ENCODE data around the gene BAG2. TPM values are rescaled to one million over a fixed set of nuclear protein-coding genes. Genes with fewer than 3 reads are reported as not detected.

BAG2 gene
- total and polyA plus RNA-seq, 2 of the 13 experiments (the other 11 are each of a cell fraction or from before 2014, with no cell fraction given) = 5.7 to 15.1 TPM

DNA sequence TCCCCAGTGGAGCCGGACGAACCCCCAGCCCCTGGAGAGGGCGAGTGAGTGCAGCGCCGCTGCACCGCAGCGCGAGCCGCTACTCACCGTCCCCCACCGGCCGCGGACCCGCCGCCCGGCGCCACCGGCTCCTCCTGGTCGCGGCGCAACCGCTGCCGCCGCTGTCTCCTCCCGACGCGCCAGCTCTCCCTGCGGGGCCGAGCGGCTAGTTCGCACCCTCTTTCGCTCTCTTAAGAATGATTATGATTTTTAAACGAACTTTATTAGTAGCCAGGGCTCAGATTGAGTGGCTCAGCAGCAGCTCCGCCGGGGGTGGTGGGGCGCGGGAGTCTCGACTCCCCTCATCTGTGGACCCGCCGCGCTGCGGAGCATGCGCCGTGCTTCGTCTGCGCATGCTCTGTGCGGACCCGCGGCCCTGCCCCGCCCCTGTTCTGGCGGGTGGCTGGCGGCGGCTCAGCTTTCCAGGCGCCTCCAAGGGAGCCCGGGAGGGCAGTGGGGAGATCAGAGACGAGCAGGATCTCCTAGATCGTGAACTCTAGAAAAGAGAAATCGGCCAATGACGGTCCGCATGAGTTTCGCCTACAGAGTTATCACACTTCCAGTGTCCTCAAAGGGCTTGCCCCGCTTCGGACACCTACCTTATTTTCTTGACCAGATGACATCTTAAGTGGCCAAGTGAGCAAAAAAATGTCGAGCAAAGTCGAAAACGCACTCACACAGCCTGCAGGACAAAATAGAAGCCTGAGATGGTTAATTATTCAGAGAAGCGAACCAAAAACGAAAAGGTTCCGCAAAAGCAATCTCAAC lies 50.0 kb downstream of the BAG2 start, which contains the start of gene RAB23 (continued):
- TF ChIP-seq, protein P1, sequence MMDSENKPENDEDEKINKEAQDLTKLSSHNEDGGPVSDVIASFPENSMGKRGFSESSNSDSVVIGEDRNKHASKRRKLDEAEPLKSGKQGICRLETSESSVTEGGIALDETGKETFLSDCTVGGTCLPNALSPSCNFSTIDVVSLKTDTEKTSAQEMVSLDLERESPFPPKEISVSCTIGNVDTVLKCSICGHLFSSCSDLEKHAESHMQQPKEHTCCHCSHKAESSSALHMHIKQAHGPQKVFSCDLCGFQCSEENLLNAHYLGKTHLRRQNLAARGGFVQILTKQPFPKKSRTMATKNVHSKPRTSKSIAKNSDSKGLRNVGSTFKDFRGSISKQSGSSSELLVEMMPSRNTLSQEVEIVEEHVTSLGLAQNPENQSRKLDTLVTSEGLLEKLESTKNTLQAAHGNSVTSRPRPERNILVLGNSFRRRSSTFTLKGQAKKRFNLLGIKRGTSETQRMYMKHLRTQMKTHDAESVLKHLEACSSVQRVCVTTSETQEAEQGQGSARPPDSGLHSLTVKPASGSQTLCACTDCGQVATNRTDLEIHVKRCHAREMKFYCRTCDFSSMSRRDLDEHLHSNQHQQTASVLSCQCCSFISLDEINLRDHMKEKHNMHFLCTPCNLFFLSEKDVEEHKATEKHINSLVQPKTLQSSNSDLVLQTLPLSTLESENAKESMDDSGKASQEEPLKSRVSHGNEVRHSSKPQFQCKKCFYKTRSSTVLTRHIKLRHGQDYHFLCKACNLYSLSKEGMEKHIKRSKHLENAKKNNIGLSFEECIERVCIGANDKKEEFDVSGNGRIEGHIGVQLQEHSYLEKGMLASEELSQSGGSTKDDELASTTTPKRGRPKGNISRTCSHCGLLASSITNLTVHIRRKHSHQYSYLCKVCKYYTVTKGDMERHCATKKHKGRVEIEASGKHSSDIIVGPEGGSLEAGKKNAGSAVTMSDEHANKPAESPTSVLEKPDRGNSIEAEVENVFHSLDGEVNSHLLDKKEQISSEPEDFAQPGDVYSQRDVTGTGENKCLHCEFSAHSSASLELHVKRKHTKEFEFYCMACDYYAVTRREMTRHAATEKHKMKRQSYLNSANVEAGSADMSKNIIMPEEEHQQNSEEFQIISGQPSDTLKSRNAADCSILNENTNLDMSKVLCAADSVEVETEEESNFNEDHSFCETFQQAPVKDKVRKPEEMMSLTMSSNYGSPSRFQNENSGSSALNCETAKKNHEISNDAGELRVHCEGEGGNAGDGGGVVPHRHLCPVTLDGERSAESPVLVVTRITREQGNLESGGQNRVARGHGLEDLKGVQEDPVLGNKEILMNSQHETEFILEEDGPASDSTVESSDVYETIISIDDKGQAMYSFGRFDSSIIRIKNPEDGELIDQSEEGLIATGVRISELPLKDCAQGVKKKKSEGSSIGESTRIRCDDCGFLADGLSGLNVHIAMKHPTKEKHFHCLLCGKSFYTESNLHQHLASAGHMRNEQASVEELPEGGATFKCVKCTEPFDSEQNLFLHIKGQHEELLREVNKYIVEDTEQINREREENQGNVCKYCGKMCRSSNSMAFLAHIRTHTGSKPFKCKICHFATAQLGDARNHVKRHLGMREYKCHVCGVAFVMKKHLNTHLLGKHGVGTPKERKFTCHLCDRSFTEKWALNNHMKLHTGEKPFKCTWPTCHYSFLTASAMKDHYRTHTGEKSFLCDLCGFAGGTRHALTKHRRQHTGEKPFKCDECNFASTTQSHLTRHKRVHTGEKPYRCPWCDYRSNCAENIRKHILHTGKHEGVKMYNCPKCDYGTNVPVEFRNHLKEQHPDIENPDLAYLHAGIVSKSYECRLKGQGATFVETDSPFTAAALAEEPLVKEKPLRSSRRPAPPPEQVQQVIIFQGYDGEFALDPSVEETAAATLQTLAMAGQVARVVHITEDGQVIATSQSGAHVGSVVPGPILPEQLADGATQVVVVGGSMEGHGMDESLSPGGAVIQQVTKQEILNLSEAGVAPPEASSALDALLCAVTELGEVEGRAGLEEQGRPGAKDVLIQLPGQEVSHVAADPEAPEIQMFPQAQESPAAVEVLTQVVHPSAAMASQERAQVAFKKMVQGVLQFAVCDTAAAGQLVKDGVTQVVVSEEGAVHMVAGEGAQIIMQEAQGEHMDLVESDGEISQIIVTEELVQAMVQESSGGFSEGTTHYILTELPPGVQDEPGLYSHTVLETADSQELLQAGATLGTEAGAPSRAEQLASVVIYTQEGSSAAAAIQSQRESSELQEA (CRISPR knock-in tag; IDR thresholded peaks at IDR 0.05; ENCODE audit: not compliant biosample characterization) = peak; percentile 45
- TF ChIP-seq SPEN (CRISPR knock-in tag; IDR thresholded peaks at IDR 0.05; ENCODE audit: low read depth) = peak; percentile 57; the same call in 1 of the 2 replicates
- no peak for TF ChIP-seq ZNF484 (CRISPR knock-in tag; IDR thresholded peaks at IDR 0.05; ENCODE audit: borderline replicate concordance, low read depth)
- peak; percentile 80; the same call in 1 of the 2 replicates for TF ChIP-seq CCDC6 (CRISPR knock-in tag; IDR thresholded peaks at IDR 0.05)
- TF ChIP-seq, protein P2, sequence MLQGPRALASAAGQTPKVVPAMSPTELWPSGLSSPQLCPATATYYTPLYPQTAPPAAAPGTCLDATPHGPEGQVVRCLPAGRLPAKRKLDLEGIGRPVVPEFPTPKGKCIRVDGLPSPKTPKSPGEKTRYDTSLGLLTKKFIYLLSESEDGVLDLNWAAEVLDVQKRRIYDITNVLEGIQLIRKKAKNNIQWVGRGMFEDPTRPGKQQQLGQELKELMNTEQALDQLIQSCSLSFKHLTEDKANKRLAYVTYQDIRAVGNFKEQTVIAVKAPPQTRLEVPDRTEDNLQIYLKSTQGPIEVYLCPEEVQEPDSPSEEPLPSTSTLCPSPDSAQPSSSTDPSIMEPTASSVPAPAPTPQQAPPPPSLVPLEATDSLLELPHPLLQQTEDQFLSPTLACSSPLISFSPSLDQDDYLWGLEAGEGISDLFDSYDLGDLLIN (CRISPR knock-in tag; IDR thresholded peaks at IDR 0.05; ENCODE audit: borderline replicate concordance) = 0 out of 2 replicates have a peak, but pooled peaks have one; percentile 15
- TF ChIP-seq, protein P3, sequence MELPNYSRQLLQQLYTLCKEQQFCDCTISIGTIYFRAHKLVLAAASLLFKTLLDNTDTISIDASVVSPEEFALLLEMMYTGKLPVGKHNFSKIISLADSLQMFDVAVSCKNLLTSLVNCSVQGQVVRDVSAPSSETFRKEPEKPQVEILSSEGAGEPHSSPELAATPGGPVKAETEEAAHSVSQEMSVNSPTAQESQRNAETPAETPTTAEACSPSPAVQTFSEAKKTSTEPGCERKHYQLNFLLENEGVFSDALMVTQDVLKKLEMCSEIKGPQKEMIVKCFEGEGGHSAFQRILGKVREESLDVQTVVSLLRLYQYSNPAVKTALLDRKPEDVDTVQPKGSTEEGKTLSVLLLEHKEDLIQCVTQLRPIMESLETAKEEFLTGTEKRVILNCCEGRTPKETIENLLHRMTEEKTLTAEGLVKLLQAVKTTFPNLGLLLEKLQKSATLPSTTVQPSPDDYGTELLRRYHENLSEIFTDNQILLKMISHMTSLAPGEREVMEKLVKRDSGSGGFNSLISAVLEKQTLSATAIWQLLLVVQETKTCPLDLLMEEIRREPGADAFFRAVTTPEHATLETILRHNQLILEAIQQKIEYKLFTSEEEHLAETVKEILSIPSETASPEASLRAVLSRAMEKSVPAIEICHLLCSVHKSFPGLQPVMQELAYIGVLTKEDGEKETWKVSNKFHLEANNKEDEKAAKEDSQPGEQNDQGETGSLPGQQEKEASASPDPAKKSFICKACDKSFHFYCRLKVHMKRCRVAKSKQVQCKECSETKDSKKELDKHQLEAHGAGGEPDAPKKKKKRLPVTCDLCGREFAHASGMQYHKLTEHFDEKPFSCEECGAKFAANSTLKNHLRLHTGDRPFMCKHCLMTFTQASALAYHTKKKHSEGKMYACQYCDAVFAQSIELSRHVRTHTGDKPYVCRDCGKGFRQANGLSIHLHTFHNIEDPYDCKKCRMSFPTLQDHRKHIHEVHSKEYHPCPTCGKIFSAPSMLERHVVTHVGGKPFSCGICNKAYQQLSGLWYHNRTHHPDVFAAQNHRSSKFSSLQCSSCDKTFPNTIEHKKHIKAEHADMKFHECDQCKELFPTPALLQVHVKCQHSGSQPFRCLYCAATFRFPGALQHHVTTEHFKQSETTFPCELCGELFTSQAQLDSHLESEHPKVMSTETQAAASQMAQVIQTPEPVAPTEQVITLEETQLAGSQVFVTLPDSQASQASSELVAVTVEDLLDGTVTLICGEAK (IDR thresholded peaks at IDR 0.05) = no peak
- TF ChIP-seq, protein P3 (CRISPR knock-in tag; IDR thresholded peaks at IDR 0.05) = peak; percentile 97
- peak; percentile 49; the same call in 1 of the 2 replicates for TF ChIP-seq GZF1 (CRISPR knock-in tag; IDR thresholded peaks at IDR 0.05)
- peak; percentile 61; the same call in 1 of the 2 replicates for TF ChIP-seq ZNF468 (CRISPR knock-in tag; IDR thresholded peaks at IDR 0.05)

Measured in HepG2 (cell line).